H9 (cell line): ENCODE measurements around the gene HEYL. TPM values are rescaled to one million over a fixed set of nuclear protein-coding genes. Genes with fewer than 3 reads are reported as not detected.

Experiments used
- DNase-seq: peaks from one replicate; pipeline ENCODE4 v3.0.0-alpha.2; 2017
- H2AFZ ChIP-seq: one replicate; pipeline ENCODE4 v1.6.1; 2013; ENCODE audit warnings: mild to moderate bottlenecking, low read length, control low read depth, moderate library complexity
- H2AK5ac ChIP-seq: 2 replicates; pipeline ENCODE4 v1.6.1; 2013; ENCODE audit warnings: low read length, control low read depth, mixed read lengths; ENCODE audit not compliant: insufficient read length
- H2BK120ac ChIP-seq: one replicate; pipeline ENCODE4 v1.6.1; 2013; ENCODE audit warnings: low read depth, mild to moderate bottlenecking, low read length, control low read depth, inconsistent platforms; ENCODE audit not compliant: poor library complexity, severe bottlenecking
- H2BK12ac ChIP-seq: 2 replicates; pipeline ENCODE4 v1.6.1; 2013; ENCODE audit warnings: low read length, control low read depth, mixed read lengths, low read depth; ENCODE audit not compliant: insufficient read length
- H2BK15ac ChIP-seq: 2 replicates; pipeline ENCODE4 v1.6.1; 2013; ENCODE audit warnings: low read depth, low read length, control low read depth
- H2BK20ac ChIP-seq: one replicate; pipeline ENCODE4 v1.6.1; 2013; ENCODE audit warnings: low read depth, mild to moderate bottlenecking, low read length, control low read depth, inconsistent platforms; ENCODE audit not compliant: poor library complexity, severe bottlenecking
- H2BK5ac ChIP-seq: 2 replicates; pipeline ENCODE4 v1.6.1; 2013; ENCODE audit warnings: low read length, control low read depth, mixed read lengths; ENCODE audit not compliant: insufficient read length
- H3K14ac ChIP-seq: 2 replicates; pipeline ENCODE4 v1.6.1; 2013; ENCODE audit warnings: low read length, control low read depth; ENCODE audit not compliant: insufficient read depth
- H3K18ac ChIP-seq: 2 replicates; pipeline ENCODE4 v1.6.1; 2013; ENCODE audit warnings: low read depth, mild to moderate bottlenecking, mixed read lengths, low read length, control low read depth; ENCODE audit not compliant: insufficient read length
- H3K23ac ChIP-seq: 2 replicates; pipeline ENCODE4 v1.6.1; 2013; ENCODE audit warnings: low read length, control low read depth, mixed read lengths, low read depth; ENCODE audit not compliant: insufficient read length
- H3K23me2 ChIP-seq: 2 replicates; pipeline ENCODE4 v1.6.1; 2013; ENCODE audit warnings: low read depth, mild to moderate bottlenecking, mixed read lengths, low read length, control low read depth; ENCODE audit not compliant: insufficient read length, poor library complexity, severe bottlenecking
- H3K27ac ChIP-seq: 2 replicates; pipeline ENCODE4 v1.5.1; 2013; ENCODE audit warnings: low read length, control low read depth, mixed read lengths, low read depth; ENCODE audit not compliant: insufficient read length
- H3K27me3 ChIP-seq: 2 replicates; pipeline ENCODE4 v1.6.1; 2013; ENCODE audit warnings: low read length, control low read depth, inconsistent platforms; ENCODE audit not compliant: insufficient read depth
- H3K4ac ChIP-seq: 2 replicates; pipeline ENCODE4 v1.6.1; 2013; ENCODE audit warnings: low read depth, mild to moderate bottlenecking, control low read depth, inconsistent platforms, low read length, moderate library complexity
- H3K4me1 ChIP-seq: 2 replicates; pipeline ENCODE4 v1.6.1; 2013; ENCODE audit warnings: low read length, control low read depth, inconsistent platforms; ENCODE audit not compliant: insufficient read depth
- H3K4me2 ChIP-seq: 2 replicates; pipeline ENCODE4 v1.6.1; 2013; ENCODE audit warnings: low read length, control low read depth, mixed read lengths; ENCODE audit not compliant: insufficient read length, insufficient read depth
- H3K56ac ChIP-seq: 2 replicates; pipeline ENCODE4 v1.6.1; 2013; ENCODE audit warnings: low read depth, mild to moderate bottlenecking, mixed read lengths, low read length, control low read depth; ENCODE audit not compliant: insufficient read length
- H3K79me1 ChIP-seq: 2 replicates; pipeline ENCODE4 v1.6.1; 2013; ENCODE audit warnings: low read depth, mild to moderate bottlenecking, moderate library complexity, low read length, control low read depth, inconsistent platforms; ENCODE audit not compliant: insufficient read depth, poor library complexity, severe bottlenecking
- H3K79me2 ChIP-seq: 2 replicates; pipeline ENCODE4 v1.6.1; 2013; ENCODE audit warnings: low read length, control low read depth, inconsistent platforms; ENCODE audit not compliant: insufficient read depth
- H3K9ac ChIP-seq: 2 replicates; pipeline ENCODE4 v1.6.1; 2013; ENCODE audit warnings: low read length, control low read depth, mixed read lengths; ENCODE audit not compliant: insufficient read length; ENCODE audit errors: extremely low read depth
- H3K9me3 ChIP-seq: one replicate; pipeline ENCODE4 v1.6.1; 2013; ENCODE audit warnings: low read depth, low read length, inconsistent platforms; ENCODE audit not compliant: control insufficient read depth
- H3T11ph ChIP-seq: one replicate; pipeline ENCODE4 v1.6.1; 2013; ENCODE audit warnings: mild to moderate bottlenecking, low read length, control low read depth, inconsistent platforms
- H4K20me1 ChIP-seq: one replicate; pipeline ENCODE4 v1.6.1; 2013; ENCODE audit not compliant: control insufficient read depth, insufficient read length, insufficient read depth
- H4K5ac ChIP-seq: 2 replicates; pipeline ENCODE4 v1.6.1; 2013; ENCODE audit warnings: low read depth, mild to moderate bottlenecking, mixed read lengths, low read length, control low read depth; ENCODE audit not compliant: insufficient read length
- H4K8ac ChIP-seq: replicated peaks from 2 replicates; pipeline ENCODE4 v1.6.1; 2013; ENCODE audit warnings: low read length, control low read depth, mixed read lengths, low read depth; ENCODE audit not compliant: insufficient read length
- H4K91ac ChIP-seq: 2 replicates; pipeline ENCODE4 v1.6.1; 2013; ENCODE audit warnings: low read depth, mild to moderate bottlenecking, moderate library complexity, mixed read lengths, low read length, control low read depth; ENCODE audit not compliant: insufficient read length
- H3K27ac Mint-ChIP-seq, 3 experiments: 2 replicates in 2 of 3; 3 replicates in 1 of 3; pipeline ENCODE4 v1.8.0; 2020 to 2021; ENCODE audit warnings: mixed read lengths in 3 of 3, mild to moderate bottlenecking in 1 of 3, moderate library complexity in 1 of 3
- H3K27me3 Mint-ChIP-seq: 2 replicates; pipeline ENCODE4 v1.8.0; 2021; ENCODE audit warnings: low read depth, mild to moderate bottlenecking, moderate library complexity, mixed read lengths
- H3K36me3 Mint-ChIP-seq, 3 experiments: 2 replicates in 2 of 3; 3 replicates in 1 of 3; pipeline ENCODE4 v1.8.0; 2020 to 2021; ENCODE audit warnings: low read depth in 3 of 3, mixed read lengths in 3 of 3; ENCODE audit not compliant: insufficient read depth in 1 of 3
- H3K4me1 Mint-ChIP-seq, 2 experiments: 2 replicates each; pipeline ENCODE4 v1.8.0; 2020; ENCODE audit warnings: mixed read lengths in 2 of 2
- H3K4me3 Mint-ChIP-seq, 2 experiments: 2 replicates in 1 of 2; 3 replicates in 1 of 2; pipeline ENCODE4 v1.8.0; 2020 to 2021; ENCODE audit warnings: mild to moderate bottlenecking in 2 of 2, mixed read lengths in 2 of 2, moderate library complexity in 1 of 2
- H3K9me3 Mint-ChIP-seq, 2 experiments: 2 replicates in 1 of 2; 3 replicates in 1 of 2; pipeline ENCODE4 v1.8.0; 2020; ENCODE audit warnings: mild to moderate bottlenecking in 2 of 2, mixed read lengths in 2 of 2, moderate library complexity in 1 of 2
- WGBS: extraction: QIAGEN DNeasy Blood & Tissue Kit; methylation state at CpG from one replicate; pipeline ENCODE4 v1.1.7; 2013; ENCODE audit warnings: missing lambda C conversion rate, low lambda C conversion rate, mixed read lengths; ENCODE audit not compliant: insufficient read length; ENCODE audit errors: extremely low coverage; 5-methylcytosine and 5-hydroxymethylcytosine counted together
- total RNA-seq: library from RNA; stranded (reverse); gene quantifications from 2 replicates; pipeline ENCODE4 v1.2.1, GENCODE V29; 2021
- TF ChIP-seq, protein P1 (sequence below): fragments of 200-600 bp; sonication (generic); conservative IDR thresholded peaks from 3 replicates; pipeline ENCODE4 v1.8.0; 2021; ENCODE audit warnings: antibody characterized with exemption, mild to moderate bottlenecking

Gene HEYL
- total RNA-seq, 1 experiment from 2014 or later: 1.9 TPM

DNA sequence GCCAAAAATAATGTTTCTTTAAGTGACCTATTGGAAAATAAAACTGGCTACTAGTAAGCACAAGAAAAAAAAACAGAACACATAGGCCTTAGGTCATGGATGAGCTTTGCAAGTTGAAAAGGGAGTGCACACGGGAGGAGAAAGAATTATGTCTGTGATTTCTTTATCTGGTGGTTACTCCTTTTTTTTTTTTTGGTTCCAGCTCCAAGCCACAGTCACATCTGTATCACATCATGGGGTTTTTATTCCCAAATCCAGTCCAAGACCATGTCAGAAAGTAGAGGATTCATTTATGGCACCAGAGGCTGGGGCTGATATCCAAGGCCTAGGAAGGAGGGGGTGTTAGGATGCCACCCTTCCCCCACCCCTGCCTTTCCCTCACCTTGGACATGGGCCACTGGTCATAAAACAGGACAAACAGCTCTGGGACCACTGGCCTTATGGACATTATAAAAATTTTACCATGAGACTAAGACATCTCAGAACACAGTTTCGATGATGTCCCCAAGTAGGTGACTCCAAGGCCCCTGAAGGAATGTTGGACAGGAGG lies 10.3 kb upstream of the HEYL start:
- H3K27ac Mint-ChIP-seq: no peak overlapping the region
- Histone ChIP-seq H3K9me3 (no peaks in the 10 kb centered on the region), H2BK12ac (no peak overlapping the region), H2AK5ac (no peak overlapping the region), H4K91ac (no peak overlapping the region), H2BK120ac (no peak overlapping the region), H2BK20ac (no peak overlapping the region), H4K5ac (no peak overlapping the region), H3K23me2 (no peaks in the 10 kb centered on the region), H3K56ac (no peak overlapping the region), H3K79me1 (no peaks in the 10 kb centered on the region), H3K23ac (no peak overlapping the region), H3K9ac (no peak overlapping the region), H4K8ac (no peak overlapping the region), H3K18ac (no peak overlapping the region), H3K27ac (no peak overlapping the region), H2BK15ac (no peak overlapping the region), H3K4me1 (no peaks in the 10 kb centered on the region), H3K4ac (no peak overlapping the region), H2AFZ (no peak overlapping the region), H3K27me3 (no peaks in the 10 kb centered on the region), H3T11ph (no peak overlapping the region), H2BK5ac (no peak overlapping the region), H3K79me2 (no peaks in the 10 kb centered on the region), H4K20me1 (no peaks in the 10 kb centered on the region), H3K14ac (no peak overlapping the region), H3K4me2 (no peak overlapping the region)
- no peak for DNase-seq
- no peaks in the 10 kb centered on the region for H3K9me3 Mint-ChIP-seq
- TF ChIP-seq, protein P1, sequence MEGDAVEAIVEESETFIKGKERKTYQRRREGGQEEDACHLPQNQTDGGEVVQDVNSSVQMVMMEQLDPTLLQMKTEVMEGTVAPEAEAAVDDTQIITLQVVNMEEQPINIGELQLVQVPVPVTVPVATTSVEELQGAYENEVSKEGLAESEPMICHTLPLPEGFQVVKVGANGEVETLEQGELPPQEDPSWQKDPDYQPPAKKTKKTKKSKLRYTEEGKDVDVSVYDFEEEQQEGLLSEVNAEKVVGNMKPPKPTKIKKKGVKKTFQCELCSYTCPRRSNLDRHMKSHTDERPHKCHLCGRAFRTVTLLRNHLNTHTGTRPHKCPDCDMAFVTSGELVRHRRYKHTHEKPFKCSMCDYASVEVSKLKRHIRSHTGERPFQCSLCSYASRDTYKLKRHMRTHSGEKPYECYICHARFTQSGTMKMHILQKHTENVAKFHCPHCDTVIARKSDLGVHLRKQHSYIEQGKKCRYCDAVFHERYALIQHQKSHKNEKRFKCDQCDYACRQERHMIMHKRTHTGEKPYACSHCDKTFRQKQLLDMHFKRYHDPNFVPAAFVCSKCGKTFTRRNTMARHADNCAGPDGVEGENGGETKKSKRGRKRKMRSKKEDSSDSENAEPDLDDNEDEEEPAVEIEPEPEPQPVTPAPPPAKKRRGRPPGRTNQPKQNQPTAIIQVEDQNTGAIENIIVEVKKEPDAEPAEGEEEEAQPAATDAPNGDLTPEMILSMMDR: no peak
- H3K27me3 Mint-ChIP-seq: peaks cover 79% of the 10 kb centered on the region
- H3K4me1 Mint-ChIP-seq: peaks cover 8 to 17% of the 10 kb centered on the region in 2 experiments
- no peaks in the 10 kb centered on the region for H3K36me3 Mint-ChIP-seq
- no CpG with 5 or more reads among the region's 2 CpGs for WGBS
- no peak overlapping the region for H3K4me3 Mint-ChIP-seq
